HepG2 (cell line): Measurements from ENCODE around the gene THSD4.

ENCODE experiments used
- ATF3 ChIP-seq: sonication (generic); formaldehyde crosslinking; IDR thresholded peaks from 2 replicates; pipeline ENCODE4 v1.4.0; 2020; ENCODE audit warnings: missing genetic modification reagents
- FOSL1 ChIP-seq: sonication (generic); formaldehyde crosslinking; IDR thresholded peaks from 2 replicates; pipeline ENCODE4 v1.9.0; 2021; ENCODE audit warnings: missing genetic modification reagents, borderline replicate concordance
- PBX3 ChIP-seq: sonication (generic); formaldehyde crosslinking; IDR thresholded peaks from 2 replicates; pipeline ENCODE4 v1.8.1; 2023; ENCODE audit warnings: missing genetic modification reagents, inconsistent platforms, borderline replicate concordance

DNA sequence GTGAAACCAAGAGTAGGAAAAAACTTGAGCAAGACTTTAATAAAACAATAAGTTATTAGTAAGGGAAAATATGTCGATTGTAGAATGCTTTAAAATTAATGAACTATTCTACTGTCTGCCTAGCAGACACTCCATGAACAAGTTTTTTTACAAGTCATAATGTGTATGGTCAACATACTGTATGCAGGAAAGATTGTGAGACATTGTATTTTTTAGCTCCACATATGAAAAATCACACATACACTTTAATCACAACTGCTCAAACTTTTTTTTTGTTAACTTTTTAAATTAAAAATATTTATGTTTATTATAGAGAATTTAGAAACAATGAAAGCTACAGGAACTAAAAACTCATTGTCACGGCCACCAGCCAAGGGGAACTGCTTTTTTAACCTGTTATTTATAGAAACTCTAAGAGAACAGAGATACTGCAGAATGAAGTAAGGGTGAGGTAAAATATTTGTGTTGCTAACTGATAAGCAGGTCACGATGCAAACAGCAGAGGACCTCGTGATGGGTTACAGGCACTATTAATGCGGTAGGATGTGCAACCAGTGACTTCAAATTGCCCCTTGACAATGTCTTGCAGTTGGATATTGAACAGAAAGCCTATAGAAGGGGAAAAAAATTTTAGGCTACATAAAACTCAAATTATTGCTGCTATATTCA, 53.0 kb downstream of the THSD4 start:
- TF ChIP-seq ATF3 (CRISPR knock-in tag) (no peak), PBX3 (CRISPR knock-in tag) (no peak), FOSL1 (CRISPR knock-in tag) (no peak)
